H1 (cell line): ENCODE data around the gene CCDC191. TPM values are rescaled to one million over a fixed set of nuclear protein-coding genes. Genes with fewer than 3 reads are reported as not detected.

Source experiments
- CTCF ChIA-PET: fragments of 300-600 bp; sonication (Branson Sonifier 250); formaldehyde crosslinking; loops from one replicate; lab custom pipeline; 2021; ENCODE audit not compliant: partially characterized antibody; lab: Charles Lee
- POLR2A ChIA-PET: fragments of 300-600 bp; sonication (Branson Sonifier 250); formaldehyde crosslinking; loops from one replicate; lab custom pipeline; 2021; ENCODE audit warnings: inconsistent platforms; ENCODE audit not compliant: partially characterized antibody; lab: Charles Lee
- DNase-seq, 2 experiments: peaks; one replicate each; pipeline versions ENCODE4 v3.0.0 to v3.0.0-alpha.2; 2010 to 2022; ENCODE audit warnings: low spot score in 2 of 2, low read depth in 1 of 2, mixed read lengths in 1 of 2
- FAIRE-seq: peaks from 2 replicates; lab custom pipeline; 2011; peaks lifted over from hg19 to GRCh38; lab: Jason Lieb, UNC
- H2AFZ ChIP-seq: 2 replicates; pipeline ENCODE4 v1.8.1; 2012; ENCODE audit warnings: low read length, inconsistent platforms
- H2AK5ac ChIP-seq: 2 replicates; pipeline ENCODE4 v1.6.1; 2013; ENCODE audit warnings: low read depth, low read length
- H2BK120ac ChIP-seq: replicated peaks from 2 replicates; pipeline ENCODE3; 2013; ENCODE audit warnings: low read depth, low read length, inconsistent platforms
- H2BK12ac ChIP-seq: 2 replicates; pipeline ENCODE4 v1.6.1; 2013; ENCODE audit warnings: low read depth, low read length
- H2BK15ac ChIP-seq: 2 replicates; pipeline ENCODE4 v1.6.1; 2013; ENCODE audit warnings: low read length
- H2BK20ac ChIP-seq: 2 replicates; pipeline ENCODE4 v1.6.1; 2013; ENCODE audit warnings: low read length
- H2BK5ac ChIP-seq: 2 replicates; pipeline ENCODE4 v1.6.1; 2013; ENCODE audit warnings: low read depth, low read length
- H3K14ac ChIP-seq: 2 replicates; pipeline ENCODE4 v1.6.1; 2013; ENCODE audit warnings: inconsistent platforms; ENCODE audit not compliant: insufficient read length
- H3K18ac ChIP-seq: 2 replicates; pipeline ENCODE4 v1.6.1; 2013; ENCODE audit warnings: low read length; ENCODE audit errors: extremely low read depth
- H3K23ac ChIP-seq: 2 replicates; pipeline ENCODE4 v1.6.1; 2013; ENCODE audit warnings: inconsistent platforms; ENCODE audit not compliant: insufficient read length
- H3K23me2 ChIP-seq: 2 replicates; pipeline ENCODE4 v1.6.1; 2013; ENCODE audit warnings: low read depth, low read length
- H3K27ac ChIP-seq: 2 replicates; pipeline ENCODE4 v1.6.1; 2011; ENCODE audit warnings: low read depth, low read length, inconsistent platforms
- H3K27me3 ChIP-seq, 4 experiments: replicated peaks in 1 of 4; 1 replicate in 1 of 4; 2 replicates in 3 of 4; pipeline versions ENCODE4 v1.6.1 to v1.8.1; 2011 to 2013; ENCODE audit warnings: low read length in 3 of 4, mild to moderate bottlenecking in 3 of 4, inconsistent platforms in 2 of 4, mixed read lengths in 2 of 4, moderate library complexity in 1 of 4; ENCODE audit not compliant: control insufficient read depth in 3 of 4, insufficient read depth in 3 of 4; ENCODE audit errors: extremely low read depth in 1 of 4
- H3K36me3 ChIP-seq, 4 experiments: 2 replicates each; pipeline versions ENCODE4 v1.6.1 to v1.8.1; 2011 to 2013; ENCODE audit warnings: mild to moderate bottlenecking in 4 of 4, low read length in 3 of 4, moderate library complexity in 2 of 4, control low read depth in 1 of 4, inconsistent platforms in 1 of 4; ENCODE audit not compliant: insufficient read depth in 4 of 4, control insufficient read depth in 2 of 4
- H3K4ac ChIP-seq: replicated peaks from 2 replicates; pipeline ENCODE3; 2013; ENCODE audit warnings: low read length, low read depth, mixed read lengths, inconsistent platforms; ENCODE audit not compliant: insufficient read length
- H3K4me1 ChIP-seq, 4 experiments: replicated peaks in 1 of 4; 1 replicate in 1 of 4; 2 replicates in 3 of 4; pipeline versions ENCODE4 v1.6.1 to v1.8.1; 2011 to 2013; ENCODE audit warnings: low read length in 3 of 4, inconsistent platforms in 2 of 4, mixed read lengths in 1 of 4; ENCODE audit not compliant: insufficient read depth in 4 of 4, control insufficient read depth in 3 of 4
- H3K4me2 ChIP-seq, 2 experiments: 2 replicates each; pipeline versions ENCODE4 v1.6.1 to v1.8.1; 2011 to 2013; ENCODE audit warnings: low read depth in 2 of 2, low read length in 2 of 2, control low read depth in 1 of 2, inconsistent platforms in 1 of 2, mild to moderate bottlenecking in 1 of 2; ENCODE audit not compliant: insufficient read depth in 1 of 2
- H3K4me3 ChIP-seq, 4 experiments: fragments of 200-600, 300-600 bp in 1 of 4; sonication (generic), shearing (Covaris generic), sonication (Bioruptor Twin) in 1 of 4; 2 replicates each; pipeline versions ENCODE4 v1.5.1 to v1.8.1; 2011 to 2016; ENCODE audit warnings: low read length in 4 of 4, low read depth in 3 of 4, control low read depth in 2 of 4, inconsistent platforms in 2 of 4, mild to moderate bottlenecking in 2 of 4, mixed read lengths in 1 of 4, moderate library complexity in 1 of 4; ENCODE audit not compliant: insufficient read depth in 2 of 4; ENCODE audit errors: extremely low read depth in 1 of 4
- H3K56ac ChIP-seq: replicated peaks from 2 replicates; pipeline ENCODE3; 2013; ENCODE audit warnings: low read depth, mild to moderate bottlenecking, mixed read lengths, low read length, inconsistent platforms; ENCODE audit not compliant: insufficient read length
- H3K79me1 ChIP-seq: 2 replicates; pipeline ENCODE4 v1.6.1; 2013; ENCODE audit warnings: low read depth, low read length, control low read depth
- H3K79me2 ChIP-seq, 2 experiments: 2 replicates each; pipeline versions ENCODE4 v1.6.1 to v1.8.1; 2012 to 2013; ENCODE audit warnings: low read length in 2 of 2, mild to moderate bottlenecking in 2 of 2, inconsistent platforms in 1 of 2; ENCODE audit not compliant: insufficient read depth in 2 of 2, control insufficient read depth in 1 of 2
- H3K9ac ChIP-seq, 4 experiments: replicated peaks in 1 of 4; 1 replicate in 1 of 4; 2 replicates in 3 of 4; pipeline versions ENCODE4 v1.6.1 to v1.8.1; 2011 to 2013; ENCODE audit warnings: low read depth in 3 of 4, low read length in 3 of 4, control low read depth in 2 of 4, mild to moderate bottlenecking in 2 of 4, moderate library complexity in 2 of 4, inconsistent platforms in 1 of 4; ENCODE audit errors: extremely low read depth in 1 of 4
- H3K9me3 ChIP-seq, 2 experiments: 2 replicates each; pipeline versions ENCODE4 v1.6.1 to v1.8.1; 2012 to 2013; ENCODE audit warnings: mild to moderate bottlenecking in 2 of 2, moderate library complexity in 2 of 2, control low read depth in 1 of 2, inconsistent platforms in 1 of 2, low read depth in 1 of 2, low read length in 1 of 2, mixed read lengths in 1 of 2; ENCODE audit not compliant: insufficient read depth in 2 of 2
- H4K20me1 ChIP-seq, 2 experiments: replicated peaks in 1 of 2; 2 replicates each; pipeline versions ENCODE3 to v1.8.1; 2011 to 2013; ENCODE audit warnings: inconsistent platforms in 2 of 2, low read length in 2 of 2, mild to moderate bottlenecking in 1 of 2; ENCODE audit not compliant: insufficient read depth in 2 of 2, control insufficient read depth in 1 of 2
- H4K5ac ChIP-seq: 2 replicates; pipeline ENCODE4 v1.6.1; 2013; ENCODE audit warnings: low read length, low read depth, mixed read lengths, inconsistent platforms; ENCODE audit not compliant: insufficient read length
- H4K8ac ChIP-seq: 2 replicates; pipeline ENCODE4 v1.8.0; 2013; ENCODE audit warnings: mild to moderate bottlenecking, moderate library complexity, low read length, inconsistent platforms; ENCODE audit not compliant: insufficient read depth; ENCODE audit errors: extremely low read depth
- H4K91ac ChIP-seq: replicated peaks from 2 replicates; pipeline ENCODE3; 2013; ENCODE audit warnings: low read length, mixed read lengths, inconsistent platforms; ENCODE audit not compliant: insufficient read length
- BACH1 ChIP-seq: IDR thresholded peaks from 2 replicates; pipeline ENCODE4 v1.6.1; 2012; ENCODE audit warnings: low read length, improper control_type of control experiment
- CHD2 ChIP-seq: IDR thresholded peaks from 2 replicates; pipeline ENCODE4 v1.6.1; 2012; ENCODE audit warnings: low read length, improper control_type of control experiment
- FOSL1 ChIP-seq: IDR thresholded peaks from 2 replicates; pipeline ENCODE4 v1.6.1; 2011; ENCODE audit warnings: mild to moderate bottlenecking, low read depth, low read length, moderate library complexity; ENCODE audit not compliant: insufficient read depth
- RFX5 ChIP-seq: IDR thresholded peaks from 2 replicates; pipeline ENCODE4 v1.6.1; 2011; ENCODE audit warnings: low read depth, low read length, improper control_type of control experiment, borderline replicate concordance
- RNF2 ChIP-seq: fragments of 200-900, 300-1000 bp; sonication (generic); IDR thresholded peaks from 2 replicates; pipeline ENCODE4 v1.7.1; 2016; ENCODE audit warnings: borderline replicate concordance, low read depth, mild to moderate bottlenecking, antibody characterized with exemption, low read length; ENCODE audit not compliant: poor library complexity, severe bottlenecking; ENCODE audit errors: missing control alignments
- SP1 ChIP-seq: IDR thresholded peaks from 2 replicates; pipeline ENCODE4 v1.6.1; 2011; ENCODE audit warnings: low read depth, low read length
- SP2 ChIP-seq: IDR thresholded peaks from 2 replicates; pipeline ENCODE4 v1.6.1; 2012; ENCODE audit warnings: mild to moderate bottlenecking, low read length, inconsistent platforms
- TBP ChIP-seq: IDR thresholded peaks from 2 replicates; pipeline ENCODE4 v1.6.1; 2011; ENCODE audit warnings: low read depth, low read length, improper control_type of control experiment
- WGBS, 2 experiments: shearing (Covaris generic) in 1 of 2; methylation state at CpG; one replicate each; pipeline versions ENCODE4 v1.1.6 to v1.1.7; 2013 to 2015; ENCODE audit warnings: low lambda C conversion rate in 2 of 2, mixed read lengths in 2 of 2, inconsistent platforms in 1 of 2, low coverage in 1 of 2, missing lambda C conversion rate in 1 of 2; ENCODE audit not compliant: insufficient replicate concordance in 2 of 2, insufficient coverage in 1 of 2, insufficient read length in 1 of 2; ENCODE audit errors: extremely low coverage in 1 of 2, missing lambda C conversion rate in 1 of 2; 5-methylcytosine and 5-hydroxymethylcytosine counted together
- polyA plus RNA-seq, 7 experiments: library from polyadenylated mRNA; depleted of rRNA in 3 of 7; stranded (reverse) in 5 of 7; unstranded in 2 of 7; fragments of >200 nt in 5 of 7; fragments of 200-250 nt in 2 of 7; gene quantifications; 1 replicate in 5 of 7; 2 replicates in 1 of 7; 4 replicates in 1 of 7; pipeline versions ENCODE4 v1.2.1 to v1.2.3, GENCODE V29; 2011 to 2013; ENCODE audit warnings: missing spikeins in 2 of 7, mixed read lengths in 2 of 7
- total RNA-seq: library from RNA; stranded (reverse); fragmentation: NEBNext Ultra II Directional; extraction: Animal tissue kit (Norgen Biotek cat#: 25700); gene quantifications from 2 replicates; pipeline ENCODE4 v1.2.1, GENCODE V29; 2021
- TF ChIP-seq, protein P1 (sequence below): IDR thresholded peaks from 2 replicates; pipeline ENCODE4 v1.6.1; 2012; ENCODE audit warnings: low read length, inconsistent platforms
- TF ChIP-seq, protein P2 (sequence below): IDR thresholded peaks from 2 replicates; pipeline ENCODE4 v1.6.1; 2011; ENCODE audit warnings: low read length, improper control_type of control experiment

CCDC191 gene
- total and polyA plus RNA-seq, 2 of the 8 experiments (the other 6 are each of a cell fraction or from before 2014, with no cell fraction given), result 0.65 to 1.3 TPM

DNA sequence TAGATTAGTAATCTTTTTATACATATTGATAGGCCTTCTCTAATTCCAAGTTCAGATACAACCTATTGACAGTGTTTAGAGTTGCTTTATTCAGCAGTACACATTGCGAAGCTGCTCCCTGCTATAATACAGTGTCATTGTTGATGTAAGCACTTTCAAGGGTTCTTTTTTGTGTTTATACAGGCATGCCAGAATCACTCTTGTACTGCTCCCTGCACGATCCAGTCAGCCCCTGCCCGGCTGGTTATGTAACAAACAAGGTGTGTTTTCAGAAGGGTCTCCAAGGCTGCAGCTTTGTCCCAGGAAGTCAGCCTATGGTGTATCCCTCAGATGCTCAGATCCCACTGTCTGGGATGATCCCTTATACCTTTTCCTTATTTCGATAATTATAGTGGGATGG, 11.5 kb upstream of the CCDC191 start:
- ChIA-PET POLR2A (interaction anchor here (2.0 kb wide), 1 partner anchor 12 kb away, joined by 5 read pairs; the partner anchor contains the start of gene CCDC191), CTCF (no interaction called here)
- H3K4me3 ChIP-seq, result no peak overlapping the region
- H3K14ac ChIP-seq, result no peak overlapping the region
- DNase-seq, result no peak
- H3K27me3 ChIP-seq, result no peaks in the 10 kb centered on the region
- H4K20me1 ChIP-seq, result peaks cover 2 to 6% of the 10 kb centered on the region in 2 experiments
- H2BK20ac ChIP-seq, result no peak overlapping the region
- H2BK12ac ChIP-seq, result no peak overlapping the region
- H3K27ac ChIP-seq, result no peak overlapping the region
- H3K4me2 ChIP-seq, result no peak overlapping the region
- FAIRE-seq, result no peak
- H3K79me2 ChIP-seq, result peaks cover 3 to 53% of the 10 kb centered on the region in 2 experiments; a peak in 3 of 4 replicates
- no peak overlapping the region for H3K23ac ChIP-seq
- no peak overlapping the region for H3K9ac ChIP-seq
- H3K9me3 ChIP-seq, result no peaks in the 10 kb centered on the region
- no peak overlapping the region for H2AK5ac ChIP-seq
- peaks cover 10 to 61% (median 36%) of the 10 kb centered on the region in 4 experiments for H3K36me3 ChIP-seq
- no peak overlapping the region for H2BK15ac ChIP-seq
- no peak overlapping the region for H4K8ac ChIP-seq
- no peak overlapping the region for H3K18ac ChIP-seq
- no peak overlapping the region for H4K91ac ChIP-seq
- H2AFZ ChIP-seq, result no peak overlapping the region
- no peak overlapping the region for H3K4ac ChIP-seq
- H3K4me1 ChIP-seq, result no peaks in the 10 kb centered on the region
- H4K5ac ChIP-seq, result no peak overlapping the region
- H2BK120ac ChIP-seq, result no peak overlapping the region
- H3K23me2 ChIP-seq, result no peaks in the 10 kb centered on the region
- no peak overlapping the region for H2BK5ac ChIP-seq
- 96% methylated on average over 4 of the region's 4 CpGs; no CpG with 5 or more reads in 1 of the 2 experiments for WGBS, 2 experiments
- no peak overlapping the region for H3K56ac ChIP-seq
- no peaks in the 10 kb centered on the region; the same call in 1 of the 2 replicates for H3K79me1 ChIP-seq
- no peak for TF ChIP-seq RFX5
- TF ChIP-seq, protein P1, sequence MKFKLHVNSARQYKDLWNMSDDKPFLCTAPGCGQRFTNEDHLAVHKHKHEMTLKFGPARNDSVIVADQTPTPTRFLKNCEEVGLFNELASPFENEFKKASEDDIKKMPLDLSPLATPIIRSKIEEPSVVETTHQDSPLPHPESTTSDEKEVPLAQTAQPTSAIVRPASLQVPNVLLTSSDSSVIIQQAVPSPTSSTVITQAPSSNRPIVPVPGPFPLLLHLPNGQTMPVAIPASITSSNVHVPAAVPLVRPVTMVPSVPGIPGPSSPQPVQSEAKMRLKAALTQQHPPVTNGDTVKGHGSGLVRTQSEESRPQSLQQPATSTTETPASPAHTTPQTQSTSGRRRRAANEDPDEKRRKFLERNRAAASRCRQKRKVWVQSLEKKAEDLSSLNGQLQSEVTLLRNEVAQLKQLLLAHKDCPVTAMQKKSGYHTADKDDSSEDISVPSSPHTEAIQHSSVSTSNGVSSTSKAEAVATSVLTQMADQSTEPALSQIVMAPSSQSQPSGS, result no peak
- TF ChIP-seq, protein P2, sequence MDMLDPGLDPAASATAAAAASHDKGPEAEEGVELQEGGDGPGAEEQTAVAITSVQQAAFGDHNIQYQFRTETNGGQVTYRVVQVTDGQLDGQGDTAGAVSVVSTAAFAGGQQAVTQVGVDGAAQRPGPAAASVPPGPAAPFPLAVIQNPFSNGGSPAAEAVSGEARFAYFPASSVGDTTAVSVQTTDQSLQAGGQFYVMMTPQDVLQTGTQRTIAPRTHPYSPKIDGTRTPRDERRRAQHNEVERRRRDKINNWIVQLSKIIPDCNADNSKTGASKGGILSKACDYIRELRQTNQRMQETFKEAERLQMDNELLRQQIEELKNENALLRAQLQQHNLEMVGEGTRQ, result no peak
- no peak for TF ChIP-seq RNF2
- TF ChIP-seq SP2, result no peak
- no peak for TF ChIP-seq TBP
- no peak for TF ChIP-seq SP1
- no peak for TF ChIP-seq BACH1
- no peak for TF ChIP-seq CHD2
- no peak for TF ChIP-seq FOSL1
